Activated naive CD8-positive, alpha-beta T cell treated with anti-CD3 and anti-CD28 coated beads for 36 hours (primary cell): ENCODE results near the gene DHRS7. TPM values are rescaled to one million over a fixed set of nuclear protein-coding genes. Genes with fewer than 3 reads are reported as not detected.
"Not testable (repeated sequence)": the region's sequence is repeated elsewhere in the genome, so short reads cannot be mapped to it uniquely, and the experiment has no call there.

ENCODE experiments used
- DNase-seq: peaks from one replicate; pipeline ENCODE4 v3.0.0; 2021
- H3K27ac Mint-ChIP-seq: one replicate; pipeline ENCODE4 v1.8.0; 2022; ENCODE audit warnings: mild to moderate bottlenecking, moderate library complexity, mixed read lengths
- H3K27me3 Mint-ChIP-seq: one replicate; pipeline ENCODE4 v1.8.0; 2022; ENCODE audit warnings: mild to moderate bottlenecking, mixed read lengths
- H3K36me3 Mint-ChIP-seq: one replicate; pipeline ENCODE4 v1.8.0; 2021; ENCODE audit warnings: mild to moderate bottlenecking, mixed read lengths
- H3K4me1 Mint-ChIP-seq: one replicate; pipeline ENCODE4 v1.8.0; 2021; ENCODE audit warnings: mixed read lengths
- H3K4me3 Mint-ChIP-seq: one replicate; pipeline ENCODE4 v1.8.0; 2022; ENCODE audit warnings: mild to moderate bottlenecking, moderate library complexity, mixed read lengths
- H3K9me3 Mint-ChIP-seq: one replicate; pipeline ENCODE4 v1.8.0; 2022; ENCODE audit warnings: mixed read lengths
- total RNA-seq, 2 experiments: library from RNA; stranded (reverse); gene quantifications; one replicate each; pipeline ENCODE4 v1.2.3, GENCODE V29; 2021

DHRS7 gene
- total RNA-seq, 2 experiments from 2014 or later, result 61.1 to 63.8 TPM

- DNase-seq, result no peak
- no peak overlapping the region for H3K4me3 Mint-ChIP-seq
- peaks cover 2% of the 10 kb centered on the region for H3K4me1 Mint-ChIP-seq
- H3K36me3 Mint-ChIP-seq, result peaks cover 65% of the 10 kb centered on the region
- H3K9me3 Mint-ChIP-seq, result peaks cover 3% of the 10 kb centered on the region
- no peaks in the 10 kb centered on the region for H3K27me3 Mint-ChIP-seq
- H3K27ac Mint-ChIP-seq, result no peak overlapping the region
These were observed 39.3 kb downstream of the DHRS7 start for GRCh38 chr14:60125918-60126317.

- peaks cover 7% of the 10 kb centered on the region for H3K4me1 Mint-ChIP-seq
- H3K9me3 Mint-ChIP-seq, result no peaks in the 10 kb centered on the region
- H3K36me3 Mint-ChIP-seq, result peaks cover 22% of the 10 kb centered on the region
- no peak overlapping the region for H3K4me3 Mint-ChIP-seq
- H3K27me3 Mint-ChIP-seq, result no peaks in the 10 kb centered on the region
- H3K27ac Mint-ChIP-seq, result no peak overlapping the region
- no peak for DNase-seq
These were observed 49.0 kb downstream of the DHRS7 start for GRCh38 chr14:60116181-60116580.

GRCh38 chr14:60114881-60115280, 50.3 kb downstream of the DHRS7 start:
- no peaks in the 10 kb centered on the region for H3K9me3 Mint-ChIP-seq
- no peaks in the 10 kb centered on the region for H3K27me3 Mint-ChIP-seq
- H3K4me3 Mint-ChIP-seq, result no peak overlapping the region
- H3K4me1 Mint-ChIP-seq, result peaks cover 7% of the 10 kb centered on the region
- H3K27ac Mint-ChIP-seq, result no peak overlapping the region
- H3K36me3 Mint-ChIP-seq, result peaks cover 25% of the 10 kb centered on the region
- no peak for DNase-seq

- Mint-ChIP-seq H3K9me3 (peaks cover 2% of the 10 kb centered on the region), H3K27me3 (no peaks in the 10 kb centered on the region), H3K4me3 (no peak overlapping the region), H3K4me1 (peaks cover 7% of the 10 kb centered on the region), H3K36me3 (peaks cover 31% of the 10 kb centered on the region), H3K27ac (no peak overlapping the region)
- no peak for DNase-seq
These were observed 53.5 kb downstream of the DHRS7 start for GRCh38 chr14:60111732-60112131.

GRCh38 chr14:60107477-60107876, 57.7 kb downstream of the DHRS7 start:
- no peak overlapping the region for H3K27ac Mint-ChIP-seq
- no peaks in the 10 kb centered on the region for H3K27me3 Mint-ChIP-seq
- DNase-seq, result no peak
- H3K4me3 Mint-ChIP-seq, result no peak overlapping the region
- peaks cover 37% of the 10 kb centered on the region for H3K36me3 Mint-ChIP-seq
- peaks cover 13% of the 10 kb centered on the region for H3K4me1 Mint-ChIP-seq
- H3K9me3 Mint-ChIP-seq, result peaks cover 8% of the 10 kb centered on the region

- Mint-ChIP-seq H3K4me1 (peaks cover 17% of the 10 kb centered on the region), H3K27ac (no peak overlapping the region), H3K4me3 (no peak overlapping the region), H3K27me3 (no peaks in the 10 kb centered on the region), H3K36me3 (peaks cover 44% of the 10 kb centered on the region), H3K9me3 (peaks cover 8% of the 10 kb centered on the region)
- no peak for DNase-seq
These were observed 58.9 kb downstream of the DHRS7 start for GRCh38 chr14:60106339-60106738.

- Mint-ChIP-seq H3K9me3 (peaks cover 6% of the 10 kb centered on the region), H3K27me3 (no peaks in the 10 kb centered on the region), H3K36me3 (peaks cover 45% of the 10 kb centered on the region), H3K27ac (no peak overlapping the region), H3K4me3 (no peak overlapping the region), H3K4me1 (peaks cover 29% of the 10 kb centered on the region)
- no peak for DNase-seq
These were observed 62.8 kb downstream of the DHRS7 start for GRCh38 chr14:60102389-60102788.

- Mint-ChIP-seq H3K27ac (no peak overlapping the region), H3K4me1 (peaks cover 29% of the 10 kb centered on the region), H3K4me3 (no peak overlapping the region), H3K27me3 (no peaks in the 10 kb centered on the region), H3K36me3 (peaks cover 51% of the 10 kb centered on the region), H3K9me3 (peaks cover 6% of the 10 kb centered on the region)
- no peak for DNase-seq
These were observed 63.4 kb downstream of the DHRS7 start for GRCh38 chr14:60101786-60102185.

GRCh38 chr14:60099855-60100254, 65.3 kb downstream of the DHRS7 start:
- Mint-ChIP-seq H3K36me3 (peaks cover 56% of the 10 kb centered on the region), H3K4me1 (peaks cover 40% of the 10 kb centered on the region)
- not testable (repeated sequence) for DNase-seq, H3K4me3 Mint-ChIP-seq, H3K9me3 Mint-ChIP-seq, H3K27me3 Mint-ChIP-seq, H3K27ac Mint-ChIP-seq

- peaks cover 49% of the 10 kb centered on the region for H3K4me1 Mint-ChIP-seq
- H3K27me3 Mint-ChIP-seq, result no peaks in the 10 kb centered on the region
- DNase-seq, result no peak
- H3K9me3 Mint-ChIP-seq, result peaks cover 1% of the 10 kb centered on the region
- H3K27ac Mint-ChIP-seq, result no peak overlapping the region
- H3K36me3 Mint-ChIP-seq, result peaks cover 55% of the 10 kb centered on the region
- no peak overlapping the region for H3K4me3 Mint-ChIP-seq
These were observed 67.2 kb downstream of the DHRS7 start for GRCh38 chr14:60097974-60098373.

- no peak for DNase-seq
- H3K27ac Mint-ChIP-seq, result no peak overlapping the region
- H3K4me3 Mint-ChIP-seq, result no peak overlapping the region
- no peaks in the 10 kb centered on the region for H3K27me3 Mint-ChIP-seq
- peaks cover 34% of the 10 kb centered on the region for H3K4me1 Mint-ChIP-seq
- H3K36me3 Mint-ChIP-seq, result peaks cover 46% of the 10 kb centered on the region
- H3K9me3 Mint-ChIP-seq, result peaks cover 1% of the 10 kb centered on the region
These were observed 69.3 kb downstream of the DHRS7 start for GRCh38 chr14:60095781-60096450.

- Mint-ChIP-seq H3K4me3 (peak overlapping the region; percentile 26), H3K27ac (peak overlapping the region; percentile 52)
These were observed 70.0 kb downstream of the DHRS7 start for GRCh38 chr14:60095231-60095630.

GRCh38 chr14:60094306-60094897, 70.8 kb downstream of the DHRS7 start:
- DNase-seq, result peak; percentile 22
- Mint-ChIP-seq H3K36me3 (peaks cover 36% of the 10 kb centered on the region), H3K4me3 (peak overlapping the region; percentile 97), H3K9me3 (peaks cover 1% of the 10 kb centered on the region), H3K4me1 (peaks cover 30% of the 10 kb centered on the region), H3K27me3 (no peaks in the 10 kb centered on the region), H3K27ac (peak overlapping the region; percentile 64)

More at GRCh38 chr14:60095231-60095630, 70.0 kb downstream of the DHRS7 start:
- peaks cover 41% of the 10 kb centered on the region for H3K36me3 Mint-ChIP-seq
- H3K4me1 Mint-ChIP-seq, result peaks cover 35% of the 10 kb centered on the region
- H3K9me3 Mint-ChIP-seq, result peaks cover 1% of the 10 kb centered on the region
- H3K27me3 Mint-ChIP-seq, result no peaks in the 10 kb centered on the region
- no peak for DNase-seq
